ENCODE measurements around the gene SMCHD1. TPM values are rescaled to one million over a fixed set of nuclear protein-coding genes. Genes with fewer than 3 reads are reported as not detected.
"Not testable (repeated sequence)": the region's sequence is repeated elsewhere in the genome, so short reads cannot be mapped to it uniquely, and the experiment has no call there.

Gene SMCHD1
- total RNA-seq, 2 donors from 2014 or later = 36.5 to 43.3 TPM

DNA sequence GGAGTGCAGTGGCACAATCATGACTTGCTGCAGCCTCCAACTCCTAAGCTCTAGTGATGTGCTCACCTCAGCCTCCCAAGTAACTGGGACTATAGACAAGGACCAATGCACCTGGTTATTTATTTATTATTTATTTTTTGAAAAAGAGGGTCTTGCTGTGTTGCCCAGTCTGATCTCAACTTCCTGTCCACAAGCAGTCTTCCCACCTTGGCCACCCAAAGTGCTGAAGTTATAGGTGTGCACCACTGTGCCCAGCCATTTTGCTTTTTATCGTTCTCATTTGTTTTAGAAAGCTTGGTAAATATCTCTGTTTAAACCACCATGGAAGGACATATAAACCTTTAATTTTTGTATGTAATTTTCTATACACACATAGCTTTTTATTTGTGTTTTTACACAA lies 74.2 kb downstream of the SMCHD1 start:
- no peak for DNase-seq
- no peak overlapping the region for H3K4me3 ChIP-seq
- intact Hi-C loops (cut with DNase I) = no loop called here
- TF ChIP-seq, protein P1, sequence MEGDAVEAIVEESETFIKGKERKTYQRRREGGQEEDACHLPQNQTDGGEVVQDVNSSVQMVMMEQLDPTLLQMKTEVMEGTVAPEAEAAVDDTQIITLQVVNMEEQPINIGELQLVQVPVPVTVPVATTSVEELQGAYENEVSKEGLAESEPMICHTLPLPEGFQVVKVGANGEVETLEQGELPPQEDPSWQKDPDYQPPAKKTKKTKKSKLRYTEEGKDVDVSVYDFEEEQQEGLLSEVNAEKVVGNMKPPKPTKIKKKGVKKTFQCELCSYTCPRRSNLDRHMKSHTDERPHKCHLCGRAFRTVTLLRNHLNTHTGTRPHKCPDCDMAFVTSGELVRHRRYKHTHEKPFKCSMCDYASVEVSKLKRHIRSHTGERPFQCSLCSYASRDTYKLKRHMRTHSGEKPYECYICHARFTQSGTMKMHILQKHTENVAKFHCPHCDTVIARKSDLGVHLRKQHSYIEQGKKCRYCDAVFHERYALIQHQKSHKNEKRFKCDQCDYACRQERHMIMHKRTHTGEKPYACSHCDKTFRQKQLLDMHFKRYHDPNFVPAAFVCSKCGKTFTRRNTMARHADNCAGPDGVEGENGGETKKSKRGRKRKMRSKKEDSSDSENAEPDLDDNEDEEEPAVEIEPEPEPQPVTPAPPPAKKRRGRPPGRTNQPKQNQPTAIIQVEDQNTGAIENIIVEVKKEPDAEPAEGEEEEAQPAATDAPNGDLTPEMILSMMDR (IDR thresholded peaks at IDR 0.05) = no peak
- H3K4me1 ChIP-seq = no peaks in the 10 kb centered on the region
- no peak overlapping the region for H3K9ac ChIP-seq (ENCODE audit: low read depth in 2 of 2, low read length in 2 of 2)
- H3K27me3 ChIP-seq = no peaks in the 10 kb centered on the region
- no peaks in the 10 kb centered on the region for H3K9me3 ChIP-seq
- peaks cover 5% of the 10 kb centered on the region for H3K36me3 ChIP-seq
- H3K27ac ChIP-seq = no peak overlapping the region

DNA sequence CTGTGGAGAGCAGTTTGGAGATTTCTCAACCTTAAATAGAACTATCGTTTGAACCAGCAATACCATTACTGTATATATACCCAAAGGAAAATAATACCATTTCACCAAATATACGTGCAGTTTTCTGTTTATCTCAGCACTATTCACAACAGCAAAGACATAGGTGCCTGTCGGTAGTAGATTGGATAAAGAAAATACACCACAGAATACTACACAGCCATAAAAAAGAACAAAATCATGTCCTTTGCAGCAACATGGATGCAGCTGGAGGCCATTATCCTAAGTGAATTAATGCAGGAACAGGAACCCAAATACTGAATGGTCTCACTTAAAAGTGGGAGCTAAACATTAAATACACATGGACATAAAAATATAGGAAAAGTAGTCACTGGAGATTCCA lies 81.3 kb downstream of the SMCHD1 start:
- Histone ChIP-seq H3K9me3 (no peaks in the 10 kb centered on the region), H3K27me3 (no peaks in the 10 kb centered on the region), H3K36me3 (peaks cover 4% of the 10 kb centered on the region), H3K27ac (no peak overlapping the region), H3K9ac (ENCODE audit: low read depth in 2 of 2, low read length in 2 of 2) (no peak overlapping the region), H3K4me1 (no peaks in the 10 kb centered on the region), H3K4me3 (no peak overlapping the region)
- intact Hi-C loops (cut with DNase I) = no loop called here
- DNase-seq = no peak
- TF ChIP-seq, protein P1 (IDR thresholded peaks at IDR 0.05) = no peak

DNA sequence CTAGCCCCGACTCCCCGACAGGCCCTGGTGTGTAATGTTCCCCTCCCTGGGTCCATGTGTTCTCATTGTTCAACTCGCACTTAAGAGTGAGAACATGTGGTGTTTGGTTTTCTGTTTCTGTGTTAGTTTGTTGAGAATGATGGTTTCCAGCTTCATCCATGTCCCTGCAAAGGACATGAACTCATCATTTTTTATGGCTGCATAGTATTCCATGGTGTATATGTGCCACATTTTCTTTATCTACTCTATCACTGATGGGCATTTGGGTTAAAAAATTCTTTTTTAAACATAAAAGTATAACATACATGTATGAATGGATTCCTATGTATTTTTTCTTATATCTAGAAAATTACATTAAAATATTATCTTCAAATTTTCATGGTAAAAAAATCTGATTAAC lies 84.6 kb downstream of the SMCHD1 start:
- H3K36me3 ChIP-seq; DNase-seq; H3K4me1 ChIP-seq; H3K9me3 ChIP-seq; H3K27me3 ChIP-seq; H3K4me3 ChIP-seq; intact Hi-C loops (cut with DNase I); H3K9ac ChIP-seq (ENCODE audit: low read depth in 2 of 2, low read length in 2 of 2); H3K27ac ChIP-seq: not testable (repeated sequence)

DNA sequence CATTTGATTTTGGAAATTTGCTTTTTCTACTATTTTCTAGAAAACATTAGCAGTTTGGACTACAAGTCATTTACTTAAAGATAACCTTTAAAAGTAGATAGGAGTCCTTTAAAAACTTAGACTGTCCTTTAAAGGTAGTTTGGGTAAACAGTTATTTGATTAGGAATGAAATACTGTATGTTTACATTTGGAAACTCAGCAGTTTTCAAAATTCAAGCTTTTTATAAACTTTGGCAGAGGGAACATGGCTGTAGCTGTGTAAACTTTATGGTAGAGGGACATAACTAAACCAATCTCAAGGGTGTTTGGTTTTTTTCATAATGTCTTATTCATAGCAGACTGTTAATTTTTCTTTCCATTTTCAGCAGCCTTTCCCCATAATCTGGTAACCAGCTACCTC lies 90.7 kb downstream of the SMCHD1 start:
- no peak for DNase-seq
- Histone ChIP-seq H3K27ac (no peak overlapping the region), H3K4me1 (no peaks in the 10 kb centered on the region), H3K27me3 (no peaks in the 10 kb centered on the region), H3K9ac (ENCODE audit: low read depth in 2 of 2, low read length in 2 of 2) (no peak overlapping the region), H3K36me3 (no peaks in the 10 kb centered on the region), H3K9me3 (no peaks in the 10 kb centered on the region), H3K4me3 (no peak overlapping the region)
- TF ChIP-seq, protein P1 (IDR thresholded peaks at IDR 0.05) = no peak
- intact Hi-C loops (cut with DNase I) = no loop called here

GRCh38 chr18:2758309-2758708 lies 102.8 kb downstream of the SMCHD1 start:
- Histone ChIP-seq H3K36me3 (peaks cover 4% of the 10 kb centered on the region), H3K9ac (ENCODE audit: low read depth in 2 of 2, low read length in 2 of 2) (no peak overlapping the region), H3K9me3 (no peaks in the 10 kb centered on the region), H3K4me3 (no peak overlapping the region), H3K4me1 (no peaks in the 10 kb centered on the region), H3K27ac (no peak overlapping the region), H3K27me3 (no peaks in the 10 kb centered on the region)
- DNase-seq = no peak
- TF ChIP-seq, protein P1 (IDR thresholded peaks at IDR 0.05) = no peak
- intact Hi-C loops (cut with DNase I) = no loop called here

DNA sequence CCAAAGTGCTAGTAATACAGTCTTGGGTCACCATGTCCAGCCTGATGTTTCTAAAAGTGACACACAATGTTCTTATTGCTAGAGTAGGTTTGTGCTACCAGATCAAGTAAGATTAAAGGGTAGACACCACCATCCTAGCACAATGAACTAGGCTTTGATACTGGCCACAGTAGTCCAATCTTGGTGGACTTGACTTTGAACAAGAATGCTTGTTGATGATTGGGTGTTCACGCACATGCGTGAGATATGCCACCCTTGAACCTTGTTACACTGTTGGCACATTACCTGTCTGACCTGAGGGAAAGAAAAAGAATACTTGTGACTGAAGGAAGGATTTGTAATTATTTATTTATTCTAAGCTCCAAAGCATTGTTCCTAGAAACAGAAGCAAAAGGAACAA lies 119.1 kb downstream of the SMCHD1 start:
- Histone ChIP-seq H3K4me3 (no peak overlapping the region), H3K36me3 (peaks cover 9% of the 10 kb centered on the region), H3K9me3 (no peaks in the 10 kb centered on the region), H3K4me1 (no peaks in the 10 kb centered on the region), H3K27me3 (no peaks in the 10 kb centered on the region), H3K9ac (ENCODE audit: low read depth in 2 of 2, low read length in 2 of 2) (no peak overlapping the region), H3K27ac (no peak overlapping the region)
- TF ChIP-seq, protein P1 (IDR thresholded peaks at IDR 0.05) = no peak
- intact Hi-C loops (cut with DNase I) = no loop called here
- no peak for DNase-seq

Data from colonic mucosa (tissue), 4 donors.